OCI-LY7 (cell line): ENCODE results near the gene PRKACG. TPM values are rescaled to one million over a fixed set of nuclear protein-coding genes. Genes with fewer than 3 reads are reported as not detected.

Source experiments
- BruUV-seq: library from RNA; stranded (reverse); fragments of 400-500 nt; replicated peaks from 2 replicates; lab custom pipeline; 2021; lab: Mats Ljungman, UMichigan
- CTCF ChIA-PET: fragments of 300-600 bp; sonication (Branson Sonifier 250); formaldehyde crosslinking; loops from one replicate; lab custom pipeline; 2022; ENCODE audit warnings: antibody characterized with exemption; ENCODE audit not compliant: unreplicated experiment; lab: Charles Lee
- POLR2A ChIA-PET: fragments of 300-600 bp; sonication (Branson Sonifier 250); formaldehyde crosslinking; loops from one replicate; lab custom pipeline; 2022; ENCODE audit warnings: antibody characterized with exemption; lab: Charles Lee
- DNase-seq: peaks from one replicate; pipeline ENCODE4 v3.0.0-alpha.2; 2015; ENCODE audit warnings: low spot score
- H2AFZ ChIP-seq: fragments of 200-600 bp; sonication (generic), shearing (Covaris generic); 2 replicates; pipeline ENCODE4 v1.6.1; 2014; ENCODE audit warnings: mild to moderate bottlenecking, antibody characterized with exemption, low read length, moderate library complexity
- H3K27ac ChIP-seq: fragments of 200-600 bp; sonication (generic); 2 replicates; pipeline ENCODE4 v1.5.1; 2014; ENCODE audit warnings: mixed run types, low read depth, mild to moderate bottlenecking, moderate library complexity, low read length, inconsistent platforms; ENCODE audit not compliant: poor library complexity, severe bottlenecking
- H3K36me3 ChIP-seq: fragments of 200-600 bp; sonication (generic); 2 replicates; pipeline ENCODE4 v1.6.1; 2014; ENCODE audit warnings: mild to moderate bottlenecking, antibody characterized with exemption, low read length, moderate library complexity, mixed read lengths; ENCODE audit not compliant: insufficient read depth
- H3K4me1 ChIP-seq: fragments of 200-600 bp; sonication (generic); 2 replicates; pipeline ENCODE4 v1.5.1; 2014; ENCODE audit warnings: mild to moderate bottlenecking, low read length; ENCODE audit not compliant: insufficient read depth, poor library complexity, severe bottlenecking
- H3K4me2 ChIP-seq: fragments of 200-600 bp; sonication (generic); 2 replicates; pipeline ENCODE4 v1.6.1; 2014; ENCODE audit warnings: mild to moderate bottlenecking, low read length
- H3K4me3 ChIP-seq: fragments of 200-600 bp; sonication (generic); 2 replicates; pipeline ENCODE4 v1.5.1; 2014; ENCODE audit warnings: mild to moderate bottlenecking, low read depth, low read length; ENCODE audit not compliant: poor library complexity, severe bottlenecking
- H3K79me2 ChIP-seq: fragments of 200-600 bp; sonication (generic); 2 replicates; pipeline ENCODE4 v1.6.1; 2016; ENCODE audit warnings: low read depth, mild to moderate bottlenecking, low read length, moderate library complexity, mixed read lengths; ENCODE audit not compliant: insufficient read depth
- H3K9me2 ChIP-seq: fragments of 200-600 bp; sonication (generic); 2 replicates; pipeline ENCODE4 v1.6.1; 2016; ENCODE audit warnings: mild to moderate bottlenecking, low read length, mixed read lengths; ENCODE audit not compliant: insufficient read depth
- H3K9me3 ChIP-seq: fragments of 200-600 bp; sonication (generic); 2 replicates; pipeline ENCODE4 v1.6.1; 2014; ENCODE audit warnings: mild to moderate bottlenecking, mixed run types, low read length, mixed read lengths
- H4K20me1 ChIP-seq: fragments of 200-600 bp; sonication (generic); 2 replicates; pipeline ENCODE4 v1.6.1; 2014; ENCODE audit warnings: mild to moderate bottlenecking, antibody characterized with exemption, low read length, moderate library complexity, mixed read lengths; ENCODE audit not compliant: insufficient read depth
- CTCF ChIP-seq: fragments of 200-600 bp; sonication (generic); conservative IDR thresholded peaks from 2 replicates; pipeline ENCODE4 v1.5.1; 2014; ENCODE audit warnings: mild to moderate bottlenecking, antibody characterized with exemption, low read length, moderate library complexity, mixed read lengths
- EZH2phosphoT487 ChIP-seq: fragments of 200-600 bp; sonication (generic); IDR thresholded peaks from 2 replicates; pipeline ENCODE4 v1.6.1; 2018; ENCODE audit warnings: low read depth, borderline replicate concordance, mild to moderate bottlenecking, mixed run types, antibody characterized with exemption, low read length, moderate library complexity, mixed read lengths
- intact Hi-C: fragments of 100-400 bp; cut with micrococcal nuclease; formaldehyde crosslinking; loops from one replicate; pipeline ENCODE4 v1.10.0; 2022; ENCODE audit not compliant: unreplicated experiment
- total RNA-seq, 2 experiments: library from RNA; depleted of rRNA in 1 of 2; stranded (reverse); fragments of >200 nt in 1 of 2; shearing (Covaris generic) in 1 of 2; gene quantifications; 2 replicates each; pipeline ENCODE4 v1.2.3, GENCODE V29; 2014 to 2022

PRKACG gene
- total RNA-seq, 2 experiments from 2014 or later: not detected

- no peak overlapping the region for H3K4me2 ChIP-seq
- ChIA-PET POLR2A (interaction anchor here (0.7 to 0.9 kb wide), 3 partner anchors 9 to 522 kb away, joined by 3 to 5 read pairs (median 3); no protein-coding TSS in a partner anchor), CTCF (no interaction called here)
- H3K27ac ChIP-seq: no peak overlapping the region
- no peak overlapping the region for H3K4me3 ChIP-seq
- H3K9me2 ChIP-seq: no peaks in the 10 kb centered on the region
- no peak for DNase-seq
- no peaks in the 10 kb centered on the region for H3K4me1 ChIP-seq
- no peaks in the 10 kb centered on the region for H3K9me3 ChIP-seq
- no peaks in the 10 kb centered on the region for H3K36me3 ChIP-seq
- no TSS peak for BruUV-seq
- H2AFZ ChIP-seq: no peak overlapping the region
- no peak for TF ChIP-seq EZH2phosphoT487
- TF ChIP-seq CTCF: no peak
- H4K20me1 ChIP-seq: no peaks in the 10 kb centered on the region
- intact Hi-C loops: loop anchor here (5.0 kb wide), 1 partner anchor 603 kb away; no protein-coding TSS in a partner anchor
- H3K79me2 ChIP-seq: no peaks in the 10 kb centered on the region
These were observed 6.6 kb upstream of the PRKACG start for GRCh38 chr9:69020301-69021145.

GRCh38 chr9:69019808-69020207, 5.9 kb upstream of the PRKACG start:
- Histone ChIP-seq H3K4me3 (no peak overlapping the region), H3K36me3 (no peaks in the 10 kb centered on the region), H2AFZ (no peak overlapping the region), H3K79me2 (no peaks in the 10 kb centered on the region), H3K9me3 (no peaks in the 10 kb centered on the region), H3K9me2 (no peaks in the 10 kb centered on the region), H3K4me2 (no peak overlapping the region), H3K4me1 (no peaks in the 10 kb centered on the region), H3K27ac (no peak overlapping the region), H4K20me1 (no peaks in the 10 kb centered on the region)
- DNase-seq: no peak
- BruUV-seq: no TSS peak
- no peak for TF ChIP-seq CTCF
- TF ChIP-seq EZH2phosphoT487: no peak
- ChIA-PET POLR2A (interaction anchor here (0.7 to 0.9 kb wide), 4 partner anchors 8 to 522 kb away, joined by 3 to 5 read pairs (median 4); no protein-coding TSS in a partner anchor), CTCF (no interaction called here)
- intact Hi-C loops: loop anchor here (5.0 kb wide), 1 partner anchor 603 kb away; no protein-coding TSS in a partner anchor

GRCh38 chr9:69018737-69019136, 4.8 kb upstream of the PRKACG start:
- no peak overlapping the region for H2AFZ ChIP-seq
- intact Hi-C loops: no loop called here
- POLR2A ChIA-PET: no interaction called here

More at GRCh38 chr9:69018737-69019136, 4.8 kb upstream of the PRKACG start:
- Histone ChIP-seq H3K79me2 (no peaks in the 10 kb centered on the region), H3K27ac (no peak overlapping the region), H3K9me3 (no peaks in the 10 kb centered on the region), H3K4me2 (no peak overlapping the region), H3K9me2 (no peaks in the 10 kb centered on the region), H4K20me1 (no peaks in the 10 kb centered on the region), H3K4me3 (no peak overlapping the region), H3K36me3 (no peaks in the 10 kb centered on the region), H3K4me1 (no peaks in the 10 kb centered on the region)
- no TSS peak for BruUV-seq
- CTCF ChIA-PET: no interaction called here
- no peak for DNase-seq
- TF ChIP-seq CTCF (peak; percentile 39), EZH2phosphoT487 (no peak)
